Transverse colon (tissue), 4 donors: ENCODE measurements around the gene COL4A6.

Experiments
- CTCF ChIP-seq, 5 experiments: fragments of 200-600 bp in 3 of 5; fragments of 450-650 bp in 2 of 5; sonication (generic) in 3 of 5; IDR thresholded peaks; 1 replicate in 2 of 5; 2 replicates in 3 of 5; pipeline ENCODE4 v1.5.1; 2016 to 2017; ENCODE audit warnings: antibody characterized with exemption in 5 of 5, inconsistent platforms in 3 of 5, mild to moderate bottlenecking in 2 of 5, moderate library complexity in 1 of 5
- POLR2A ChIP-seq: fragments of 450-650 bp; IDR thresholded peaks from one replicate; pipeline ENCODE4 v1.6.1; 2016; ENCODE audit warnings: antibody characterized with exemption, mild to moderate bottlenecking, moderate library complexity
- POLR2AphosphoS5 ChIP-seq, 3 donors: sonication (generic); formaldehyde crosslinking; IDR thresholded peaks; one replicate each; pipeline ENCODE4 v1.6.1; 2016; ENCODE audit warnings: antibody characterized with exemption in 3 of 3

GRCh38 chrX:108349210-108349609 lies 89.0 kb downstream of the COL4A6 start:
- no peak for TF ChIP-seq CTCF (IDR thresholded peaks at IDR 0.05)
- TF ChIP-seq POLR2A: no peak
- TF ChIP-seq POLR2AphosphoS5 (IDR thresholded peaks at IDR 0.05): no peak
